GM12801 (cell line): Measurements from ENCODE around the gene FAM110A.

Source experiments
- CTCF ChIP-seq: IDR thresholded peaks from one replicate; pipeline ENCODE4 v1.5.1; 2011; ENCODE audit warnings: control low read depth; ENCODE audit not compliant: insufficient read length; ENCODE audit errors: extremely low read depth

The FAM110A gene

DNA sequence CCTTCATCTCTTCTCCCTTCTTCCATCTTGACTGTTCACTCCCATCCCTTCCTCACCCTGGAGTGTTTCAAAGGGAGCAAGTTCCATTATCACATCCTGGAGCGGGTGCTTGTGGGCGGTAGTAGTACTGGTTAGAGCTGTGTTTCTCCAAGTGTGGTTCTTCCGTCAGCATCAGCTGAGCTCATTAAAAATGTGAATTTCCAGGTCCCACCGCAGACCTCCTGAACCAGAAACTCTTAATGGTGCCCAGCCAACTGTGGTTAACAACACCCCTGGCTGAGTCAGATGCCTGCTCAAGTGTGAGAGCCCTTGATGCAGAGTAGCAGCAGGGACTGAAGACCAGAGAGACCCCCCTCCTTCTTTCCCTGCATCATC lies 58.2 kb downstream of the FAM110A start:
- no peak for TF ChIP-seq CTCF
